HG02798 (cell line): ENCODE data around the gene FAM181A.
A peak's percentile ranks its signal among the peaks of the same experiment; 100 is the strongest.

Experiments
- ATAC-seq: cut with Tn5 transposase; IDR thresholded peaks from one replicate; pipeline ENCODE4 v1.9.1; 2021; ENCODE audit warnings: mild to moderate bottlenecking; ENCODE audit not compliant: unreplicated experiment, poor library complexity

FAM181A gene

DNA sequence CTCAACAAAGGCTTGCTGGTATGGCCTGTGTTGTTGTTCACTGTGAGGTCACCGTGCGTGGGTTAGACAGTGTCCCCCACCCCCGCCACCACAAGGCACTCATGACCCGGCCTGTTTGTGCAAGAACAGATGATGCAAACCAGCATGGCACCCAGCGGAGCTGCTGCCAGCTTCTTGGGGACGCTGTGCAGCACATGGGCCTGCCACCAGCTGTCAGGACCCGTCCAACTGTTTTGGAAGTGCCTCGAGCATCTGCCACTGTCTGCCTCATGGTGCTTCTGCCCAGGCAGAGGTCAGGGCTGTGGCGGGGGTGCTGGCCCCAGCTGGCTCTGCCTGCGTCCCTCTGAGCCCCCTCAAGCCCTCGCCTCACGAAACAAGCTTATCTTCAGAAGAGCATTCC lies 47.7 kb downstream of the FAM181A start:
- ATAC-seq, result no peak

DNA sequence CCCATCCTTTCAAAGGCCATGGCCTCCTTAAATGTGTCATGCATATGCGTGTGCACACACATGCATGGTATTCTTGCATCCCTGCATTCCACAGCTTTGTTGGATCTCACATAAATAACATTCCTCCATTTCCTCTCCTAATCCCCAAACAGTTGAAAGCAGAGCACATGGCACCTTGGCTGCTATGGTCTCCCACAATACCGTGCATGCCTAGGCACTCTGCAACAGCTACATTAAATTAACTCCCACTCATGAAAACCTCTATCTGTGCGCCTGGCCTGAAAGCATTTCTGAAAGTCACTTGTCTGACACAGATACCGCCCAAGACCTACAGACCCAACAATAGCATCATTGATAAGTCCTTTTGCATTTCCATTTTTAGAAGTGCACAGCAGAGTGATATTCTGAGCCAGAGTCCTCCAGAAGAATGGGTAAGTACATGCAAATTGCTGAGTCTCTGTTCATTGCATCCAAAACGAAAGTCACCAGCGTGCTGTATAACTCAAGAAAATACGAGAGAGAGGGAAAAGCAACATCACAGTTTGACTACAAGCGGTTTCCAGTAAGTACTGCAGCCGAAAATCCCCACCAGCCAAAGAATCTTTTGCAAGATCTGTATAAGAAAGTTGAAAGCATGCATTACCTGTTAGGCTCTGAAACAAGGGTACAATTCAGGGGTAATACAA lies 48.8 kb downstream of the FAM181A start:
- peak; percentile 77 for ATAC-seq

DNA sequence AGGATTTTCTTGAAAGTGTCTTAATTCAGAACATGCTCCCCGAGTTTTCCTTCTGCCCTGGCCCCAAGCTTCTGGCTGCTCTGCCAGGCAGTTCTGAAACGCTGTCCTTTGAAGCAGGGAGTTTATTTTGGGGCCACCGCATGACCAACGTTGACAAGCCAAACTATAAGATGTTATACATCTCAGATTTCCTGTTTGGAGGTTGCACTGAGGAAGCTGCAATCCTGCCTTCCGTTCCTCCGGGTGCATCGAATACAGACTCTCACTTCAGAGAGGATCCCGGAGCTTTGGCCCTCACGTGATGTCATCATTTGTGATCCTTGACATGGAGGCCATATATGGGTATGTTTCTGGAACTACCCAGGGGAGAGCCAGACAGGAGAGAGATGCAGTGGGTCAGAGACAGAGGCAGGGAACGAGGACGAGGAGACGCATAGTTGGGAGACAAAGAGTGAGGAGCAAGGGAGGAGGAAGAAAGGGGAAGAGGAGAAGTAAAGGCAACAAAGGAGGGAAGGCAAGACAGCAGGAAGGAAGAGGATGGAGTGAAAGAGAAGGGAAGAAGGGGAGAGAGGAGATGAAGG lies 49.4 kb downstream of the FAM181A start, which contains the start of gene ASB2:
Gene ASB2 (minus strand): TSS at position 94 of the 581 bp plus-strand sequence. CDS start 12,031 bp downstream, outside the sequence.
- peak; percentile 8 for ATAC-seq

DNA sequence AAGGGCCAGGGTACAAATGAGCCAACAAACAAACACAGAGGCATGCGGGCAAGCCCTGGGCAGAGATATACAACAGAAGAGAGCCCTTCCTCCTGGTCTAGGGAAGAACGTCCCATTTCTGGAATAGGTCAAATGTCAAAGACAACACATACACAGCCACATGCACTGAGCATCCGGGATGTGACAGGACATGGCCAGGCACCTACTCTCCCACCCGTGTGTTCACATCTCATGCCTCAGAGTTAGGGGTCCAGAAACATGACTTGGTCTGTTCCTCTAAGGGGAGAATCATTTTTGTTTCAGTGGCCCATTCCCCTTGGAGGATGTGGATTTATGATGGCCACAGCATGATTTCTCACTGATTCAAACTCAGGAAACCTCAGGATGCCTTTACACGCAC lies 50.0 kb downstream of the FAM181A start:
- no peak for ATAC-seq

DNA sequence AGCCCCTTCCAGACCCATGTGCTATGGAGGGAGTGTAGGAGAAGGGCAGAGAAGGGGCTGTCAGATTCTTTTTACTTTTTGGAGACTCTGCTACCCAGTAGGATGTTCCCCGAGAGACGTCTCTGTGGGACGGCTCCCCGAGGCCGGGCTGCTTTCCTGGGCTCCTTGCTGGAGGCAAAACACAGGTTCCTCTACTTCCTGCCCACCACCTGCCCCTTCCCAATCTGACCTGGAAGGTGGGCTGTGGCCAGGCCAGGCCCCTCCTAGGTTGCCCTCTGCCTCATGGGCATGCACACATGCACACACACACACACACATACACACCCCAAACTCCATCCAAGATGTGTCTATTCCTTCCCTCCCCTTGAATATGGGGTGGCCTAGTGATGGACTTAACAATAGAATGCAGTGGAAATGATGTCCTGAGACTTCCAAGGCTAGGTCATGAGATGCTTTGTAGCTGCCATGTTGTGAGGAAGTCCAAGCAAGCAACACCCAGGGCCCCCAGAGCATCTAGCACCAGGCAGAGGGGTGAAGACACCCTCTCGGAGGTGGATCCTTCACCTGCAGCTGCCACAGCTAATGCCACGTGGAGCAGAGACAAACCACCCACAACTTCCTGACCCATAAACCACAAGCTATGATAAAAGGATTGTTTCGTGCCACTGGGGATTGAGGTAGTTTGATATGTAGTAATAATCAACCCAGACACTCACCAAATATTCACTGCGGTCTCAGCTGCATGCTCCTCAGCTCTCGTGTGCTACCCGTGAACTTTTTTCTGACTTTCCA lies 50.8 kb downstream of the FAM181A start:
- peak; percentile 51 for ATAC-seq

DNA sequence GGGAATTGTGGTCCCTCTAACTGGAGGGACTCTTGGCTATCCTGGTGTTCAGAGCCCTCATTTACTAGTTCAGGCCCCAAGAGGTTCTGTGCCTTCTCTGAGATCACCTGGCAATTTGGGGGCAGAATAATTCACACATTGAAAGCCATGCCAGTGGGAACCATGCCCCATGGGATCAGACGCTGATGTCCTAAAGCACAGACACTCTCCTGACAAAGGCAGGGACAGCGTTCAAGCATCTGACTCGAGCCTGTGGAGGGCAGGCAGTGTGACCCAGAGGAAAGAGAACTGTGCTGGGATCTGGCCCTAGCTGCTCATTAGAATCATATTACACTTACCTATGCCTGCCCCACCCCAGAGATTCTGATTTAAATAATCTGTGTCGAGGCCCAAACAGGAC lies 51.6 kb downstream of the FAM181A start:
- no peak for ATAC-seq
